Measurements from ENCODE around the gene SLC22A7.
"Not testable (repeated sequence)": the region's sequence is repeated elsewhere in the genome, so short reads cannot be mapped to it uniquely, and the experiment has no call there.

The SLC22A7 gene

GRCh38 chr6:43295456-43295855 lies 2.6 kb upstream of the SLC22A7 start:
- TF ChIP-seq CTCF (IDR thresholded peaks at IDR 0.05; ENCODE audit: insufficient read depth, missing control alignments): no peak
- DNase-seq (ENCODE audit: insufficient read length, low spot score) (no peak), FAIRE-seq (no peak)

GRCh38 chr6:43296780-43297497 lies 1.1 kb upstream of the SLC22A7 start:
- DNase-seq (ENCODE audit: insufficient read length, low spot score) (peak; percentile 8), FAIRE-seq (no peak)
- no peak for TF ChIP-seq CTCF (IDR thresholded peaks at IDR 0.05; ENCODE audit: insufficient read depth, missing control alignments)

DNA sequence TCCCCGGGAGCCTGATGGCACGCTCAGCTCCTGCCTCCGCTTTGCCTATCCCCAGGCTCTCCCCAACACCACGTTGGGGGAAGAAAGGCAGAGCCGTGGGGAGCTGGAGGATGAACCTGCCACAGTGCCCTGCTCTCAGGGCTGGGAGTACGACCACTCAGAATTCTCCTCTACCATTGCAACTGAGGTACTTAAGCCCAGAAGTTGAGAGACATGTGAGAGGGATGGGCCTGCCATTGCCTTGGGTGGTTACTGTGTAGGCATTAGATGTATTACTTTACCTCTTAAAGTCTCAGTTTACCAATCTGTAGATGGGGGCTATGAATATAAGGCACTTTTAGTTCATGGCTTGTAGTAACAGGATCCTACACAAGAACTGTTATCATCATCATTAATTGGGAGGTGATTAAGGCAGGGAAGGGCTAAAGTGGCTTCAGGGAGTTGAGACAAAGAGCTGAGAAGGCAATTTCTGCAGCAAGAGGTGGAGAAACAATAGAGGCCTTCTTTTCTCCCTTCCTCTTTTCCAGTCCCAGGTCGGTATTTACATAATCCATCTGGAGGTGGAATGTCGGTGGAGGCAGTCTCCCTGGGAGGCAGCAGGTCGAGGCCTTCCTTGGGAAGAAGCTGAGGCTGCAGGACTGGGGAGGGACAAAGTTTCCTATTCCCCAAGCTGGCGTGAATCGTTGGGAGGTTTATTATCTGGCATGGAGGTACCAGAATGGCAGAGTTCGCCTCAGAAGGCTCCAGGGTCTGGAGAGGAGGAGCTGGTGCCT lies 691 bp downstream of the SLC22A7 start:
- peak; percentile 12 for DNase-seq (ENCODE audit: insufficient read length, low spot score)
- TF ChIP-seq CTCF (IDR thresholded peaks at IDR 0.05; ENCODE audit: insufficient read depth, missing control alignments): no peak
- no peak for FAIRE-seq

GRCh38 chr6:43299338-43300293 lies 1.6 kb downstream of the SLC22A7 start:
- TF ChIP-seq CTCF (IDR thresholded peaks at IDR 0.05; ENCODE audit: insufficient read depth, missing control alignments): no peak
- DNase-seq (ENCODE audit: insufficient read length, low spot score) (no peak), FAIRE-seq (no peak)

GRCh38 chr6:43301081-43301870 lies 3.2 kb downstream of the SLC22A7 start:
- FAIRE-seq (no peak), DNase-seq (ENCODE audit: insufficient read length, low spot score) (no peak)
- no peak for TF ChIP-seq CTCF (IDR thresholded peaks at IDR 0.05; ENCODE audit: insufficient read depth, missing control alignments)

DNA sequence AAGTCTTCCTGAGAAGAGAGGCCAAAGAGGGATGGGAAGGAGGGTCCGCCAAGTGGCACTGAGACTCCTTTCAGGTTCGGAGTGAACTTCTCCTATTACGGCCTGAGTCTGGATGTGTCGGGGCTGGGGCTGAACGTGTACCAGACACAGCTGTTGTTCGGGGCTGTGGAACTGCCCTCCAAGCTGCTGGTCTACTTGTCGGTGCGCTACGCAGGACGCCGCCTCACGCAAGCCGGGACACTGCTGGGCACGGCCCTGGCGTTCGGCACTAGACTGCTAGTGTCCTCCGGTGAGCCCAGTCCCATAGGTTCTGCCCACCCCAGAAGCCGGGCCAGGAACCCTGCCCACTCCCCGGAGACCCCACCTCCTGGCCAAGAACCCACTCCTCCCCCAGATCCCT lies 4.1 kb downstream of the SLC22A7 start:
- no peak for DNase-seq (ENCODE audit: insufficient read length, low spot score)
- no peak for TF ChIP-seq CTCF (IDR thresholded peaks at IDR 0.05; ENCODE audit: insufficient read depth, missing control alignments)
- no peak for FAIRE-seq

DNA sequence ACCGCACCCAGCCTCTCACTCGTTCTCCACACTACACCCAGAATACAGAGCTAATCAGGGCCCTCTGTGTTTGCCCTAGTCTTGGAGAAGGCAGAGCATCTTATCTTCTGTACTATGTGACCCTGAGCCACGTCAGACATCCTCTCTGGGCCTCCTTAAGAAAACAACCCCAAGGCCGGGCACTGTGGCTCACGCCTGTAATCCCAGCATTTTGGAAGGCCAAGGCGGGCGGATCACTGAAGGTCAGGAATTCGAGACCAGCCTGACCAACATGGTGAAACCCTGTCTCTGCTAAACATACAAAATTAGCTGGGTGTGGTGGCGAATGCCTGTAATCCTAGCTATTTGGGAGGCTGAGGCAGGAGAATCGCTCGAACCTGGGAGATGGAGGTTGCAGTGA lies 4.9 kb downstream of the SLC22A7 start:
- FAIRE-seq; DNase-seq (ENCODE audit: insufficient read length, low spot score): not testable (repeated sequence)

All from D721Med (cell line).